A549 (cell line): ENCODE data around the gene RBM26. TPM values are rescaled to one million over a fixed set of nuclear protein-coding genes. Genes with fewer than 3 reads are reported as not detected.

Experiments used
- ATAC-seq, 2 experiments: fragments of 200-7000 bp in 1 of 2; fragments of >200 bp in 1 of 2; cut with Nextera tagmentation in 1 of 2; cut with Tn5 transposase in 1 of 2; 3 replicates each; pipeline versions ENCODE4 v1.8.0 to v1.9.1; 2018 to 2020; ENCODE audit warnings: mild to moderate bottlenecking in 1 of 2, moderate library complexity in 1 of 2
- CTCF ChIA-PET: fragments of 300-600 bp; sonication (Branson Sonifier 250); formaldehyde crosslinking; extraction: SDS; loops from one replicate; lab custom pipeline; 2021; ENCODE audit warnings: antibody characterized with exemption, inconsistent platforms; lab: Yijun Ruan, JAX
- POLR2A ChIA-PET: fragments of 350-600 bp; formaldehyde crosslinking; extraction: SDS; loops from one replicate; lab custom pipeline; 2021; ENCODE audit warnings: antibody characterized with exemption, inconsistent platforms; lab: Yijun Ruan, JAX
- DNase-seq, 2 experiments: peaks; one replicate each; pipeline versions ENCODE4 v3.0.0 to v3.0.0-alpha.2; 2011 to 2016; ENCODE audit warnings: low read depth in 1 of 2, low spot score in 1 of 2
- FAIRE-seq: peaks from 2 replicates; lab custom pipeline; 2011; peaks lifted over from hg19 to GRCh38; lab: Jason Lieb, UNC
- H3K27ac ChIP-seq, 2 experiments: fragments of >200 bp; sonication (Bioruptor Twin); formaldehyde crosslinking; 3 replicates each; pipeline ENCODE4 v1.5.1; 2016 to 2017
- H3K4me1 ChIP-seq: fragments of >200 bp; sonication (Bioruptor Twin); formaldehyde crosslinking; 3 replicates; pipeline ENCODE4 v1.6.1; 2016
- H3K4me2 ChIP-seq: fragments of >200 bp; sonication (Bioruptor Twin); formaldehyde crosslinking; 3 replicates; pipeline ENCODE4 v1.6.1; 2016
- H3K4me3 ChIP-seq: fragments of >200 bp; sonication (Bioruptor Twin); formaldehyde crosslinking; 3 replicates; pipeline ENCODE4 v1.5.1; 2016
- H3K9me3 ChIP-seq: fragments of >200 bp; sonication (Bioruptor Twin); formaldehyde crosslinking; 3 replicates; pipeline ENCODE4 v1.6.1; 2016
- CBX8 ChIP-seq: fragments of 200-600 bp; sonication (generic); IDR thresholded peaks from 2 replicates; pipeline ENCODE4 v1.6.1; 2016
- CHD2 ChIP-seq: fragments of 150-350 bp; IDR thresholded peaks from 2 replicates; pipeline ENCODE4 v1.6.1; 2014; ENCODE audit warnings: low read length; ENCODE audit not compliant: partially characterized antibody
- EP300 ChIP-seq, 2 experiments: fragments of >200 bp; sonication (Bioruptor Twin); formaldehyde crosslinking; IDR thresholded peaks; 2 replicates in 1 of 2; 3 replicates in 1 of 2; pipeline ENCODE4 v1.6.1; 2016 to 2017
- ESRRA ChIP-seq: fragments of 150-350 bp; IDR thresholded peaks from 2 replicates; pipeline ENCODE4 v1.6.1; 2014; ENCODE audit warnings: mild to moderate bottlenecking, low read length, borderline replicate concordance
- HDAC2 ChIP-seq: fragments of 200-600 bp; sonication (generic); IDR thresholded peaks from 2 replicates; pipeline ENCODE4 v1.6.1; 2016
- HEYL ChIP-seq: fragments of 250-450 bp; sonication (Bioruptor Pico); IDR thresholded peaks from 2 replicates; pipeline ENCODE4 v1.8.0; 2021; ENCODE audit warnings: mild to moderate bottlenecking, moderate library complexity
- HOXA7 ChIP-seq: fragments of 250-450 bp; sonication (Bioruptor Pico); IDR thresholded peaks from 2 replicates; pipeline ENCODE4 v1.5.0; 2020; ENCODE audit warnings: mild to moderate bottlenecking, moderate library complexity
- HOXB5 ChIP-seq: fragments of 250-450 bp; sonication (Bioruptor Pico); IDR thresholded peaks from 2 replicates; pipeline ENCODE4 v1.5.0; 2020; ENCODE audit warnings: mild to moderate bottlenecking, moderate library complexity
- JUN ChIP-seq, 2 experiments: fragments of >200 bp; sonication (Bioruptor Twin); formaldehyde crosslinking; IDR thresholded peaks; 2 replicates in 1 of 2; 3 replicates in 1 of 2; pipeline ENCODE4 v1.6.1; 2016 to 2017
- JUNB ChIP-seq: fragments of >200 bp; sonication (Bioruptor Twin); formaldehyde crosslinking; IDR thresholded peaks from 2 replicates; pipeline ENCODE4 v1.6.1; 2016
- KDM1A ChIP-seq: fragments of 200-600 bp; sonication (generic); IDR thresholded peaks from 2 replicates; pipeline ENCODE4 v1.6.1; 2016; ENCODE audit warnings: low read depth, mild to moderate bottlenecking
- KDM5A ChIP-seq: fragments of 200-600 bp; sonication (generic); IDR thresholded peaks from 2 replicates; pipeline ENCODE4 v1.6.1; 2016; ENCODE audit warnings: antibody characterized with exemption, mild to moderate bottlenecking
- MAFK ChIP-seq: fragments of 450-650 bp; IDR thresholded peaks from 2 replicates; pipeline ENCODE4 v1.6.1; 2014; ENCODE audit not compliant: partially characterized antibody
- MYC ChIP-seq: IDR thresholded peaks from 2 replicates; pipeline ENCODE4 v1.6.1; 2012; ENCODE audit warnings: mild to moderate bottlenecking, inconsistent platforms, low read length, improper control_type of control experiment, borderline replicate concordance
- NR3C1 ChIP-seq: fragments of >200 bp; sonication (Bioruptor Twin); formaldehyde crosslinking; IDR thresholded peaks from 3 replicates; pipeline ENCODE4 v1.6.1; 2017
- PHF8 ChIP-seq: fragments of 200-600 bp; sonication (generic); IDR thresholded peaks from 2 replicates; pipeline ENCODE4 v1.6.1; 2016; ENCODE audit warnings: low read depth, mild to moderate bottlenecking, antibody characterized with exemption, moderate library complexity, borderline replicate concordance
- POLR2AphosphoS2 ChIP-seq: conservative IDR thresholded peaks from 2 replicates; pipeline ENCODE4 v1.6.1; 2012; ENCODE audit warnings: low read length, improper control_type of control experiment, inconsistent platforms
- RAD21 ChIP-seq, 2 experiments: fragments of >200 bp in 1 of 2; sonication (Bioruptor Twin) in 1 of 2; formaldehyde crosslinking in 1 of 2; IDR thresholded peaks in 1 of 2; conservative IDR thresholded peaks in 1 of 2; 2 replicates in 1 of 2; 3 replicates in 1 of 2; pipeline ENCODE4 v1.6.1; 2012 to 2018; ENCODE audit warnings: inconsistent platforms in 1 of 2
- RARB ChIP-seq: fragments of 250-450 bp; sonication (Bioruptor Pico); IDR thresholded peaks from 2 replicates; pipeline ENCODE4 v1.8.0; 2021; ENCODE audit warnings: mild to moderate bottlenecking, moderate library complexity
- RNF2 ChIP-seq: fragments of 200-600 bp; sonication (generic); IDR thresholded peaks from 2 replicates; pipeline ENCODE4 v1.6.1; 2016; ENCODE audit warnings: low read depth, mild to moderate bottlenecking, antibody characterized with exemption, moderate library complexity, borderline replicate concordance
- SREBF2 ChIP-seq: fragments of 450-650 bp; IDR thresholded peaks from 2 replicates; pipeline ENCODE4 v1.6.1; 2014; ENCODE audit warnings: mild to moderate bottlenecking, moderate library complexity
- ZNF302 ChIP-seq: fragments of 250-450 bp; sonication (Bioruptor Pico); IDR thresholded peaks from 2 replicates; pipeline ENCODE4 v1.9.0; 2021; ENCODE audit warnings: inconsistent platforms, mild to moderate bottlenecking, moderate library complexity
- WGBS: methylation state at CpG from one replicate; pipeline ENCODE4 v1.1.6; 2017; ENCODE audit errors: missing lambda C conversion rate; 5-methylcytosine and 5-hydroxymethylcytosine counted together
- polyA minus RNA-seq: library from RNA; depleted of rRNA, polyadenylated mRNA; stranded (reverse); fragments of >200 nt; gene quantifications from 2 replicates; pipeline ENCODE4 v1.2.3, GENCODE V29; 2011; rRNA and poly(A)+ RNA removed
- polyA plus RNA-seq, 4 experiments: library from polyadenylated mRNA; depleted of rRNA in 3 of 4; stranded (reverse); fragments of >200 nt; fragmentation: RNase III in 1 of 4; extraction: RNeasy Plus Mini Kit Qiagen cat#74134 plus additional on column Dnase treatment in 1 of 4; gene quantifications; 2 replicates in 3 of 4; 3 replicates in 1 of 4; pipeline ENCODE4 v1.2.3, GENCODE V29; 2011 to 2017
- TF ChIP-seq, protein P1 (sequence below): fragments of 200-600 bp; sonication (generic); IDR thresholded peaks from 2 replicates; pipeline ENCODE4 v1.6.1; 2016; ENCODE audit warnings: antibody characterized with exemption, mild to moderate bottlenecking, moderate library complexity
- TF ChIP-seq, protein P2 (sequence below): fragments of 150-350 bp; IDR thresholded peaks from 2 replicates; pipeline ENCODE4 v1.6.1; 2014; ENCODE audit warnings: low read depth, mild to moderate bottlenecking, low read length
- TF ChIP-seq, protein P3 (sequence below): fragments of >200 bp; sonication (Bioruptor Twin); formaldehyde crosslinking; IDR thresholded peaks from 3 replicates; pipeline ENCODE4 v1.6.1; 2016
- TF ChIP-seq, protein P4 (sequence below): fragments of >200 bp; sonication (Bioruptor Twin); formaldehyde crosslinking; IDR thresholded peaks from 2 replicates; pipeline ENCODE4 v1.6.1; 2016
- TF ChIP-seq, protein P5 (sequence below): IDR thresholded peaks from 2 replicates; pipeline ENCODE4 v1.6.1; 2012
- TF ChIP-seq, protein P6 (sequence below): IDR thresholded peaks from 2 replicates; pipeline ENCODE4 v1.6.1; 2012

The RBM26 gene, protein sequence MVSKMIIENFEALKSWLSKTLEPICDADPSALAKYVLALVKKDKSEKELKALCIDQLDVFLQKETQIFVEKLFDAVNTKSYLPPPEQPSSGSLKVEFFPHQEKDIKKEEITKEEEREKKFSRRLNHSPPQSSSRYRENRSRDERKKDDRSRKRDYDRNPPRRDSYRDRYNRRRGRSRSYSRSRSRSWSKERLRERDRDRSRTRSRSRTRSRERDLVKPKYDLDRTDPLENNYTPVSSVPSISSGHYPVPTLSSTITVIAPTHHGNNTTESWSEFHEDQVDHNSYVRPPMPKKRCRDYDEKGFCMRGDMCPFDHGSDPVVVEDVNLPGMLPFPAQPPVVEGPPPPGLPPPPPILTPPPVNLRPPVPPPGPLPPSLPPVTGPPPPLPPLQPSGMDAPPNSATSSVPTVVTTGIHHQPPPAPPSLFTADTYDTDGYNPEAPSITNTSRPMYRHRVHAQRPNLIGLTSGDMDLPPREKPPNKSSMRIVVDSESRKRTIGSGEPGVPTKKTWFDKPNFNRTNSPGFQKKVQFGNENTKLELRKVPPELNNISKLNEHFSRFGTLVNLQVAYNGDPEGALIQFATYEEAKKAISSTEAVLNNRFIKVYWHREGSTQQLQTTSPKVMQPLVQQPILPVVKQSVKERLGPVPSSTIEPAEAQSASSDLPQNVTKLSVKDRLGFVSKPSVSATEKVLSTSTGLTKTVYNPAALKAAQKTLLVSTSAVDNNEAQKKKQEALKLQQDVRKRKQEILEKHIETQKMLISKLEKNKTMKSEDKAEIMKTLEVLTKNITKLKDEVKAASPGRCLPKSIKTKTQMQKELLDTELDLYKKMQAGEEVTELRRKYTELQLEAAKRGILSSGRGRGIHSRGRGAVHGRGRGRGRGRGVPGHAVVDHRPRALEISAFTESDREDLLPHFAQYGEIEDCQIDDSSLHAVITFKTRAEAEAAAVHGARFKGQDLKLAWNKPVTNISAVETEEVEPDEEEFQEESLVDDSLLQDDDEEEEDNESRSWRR
- polyA plus RNA-seq (2011; rRNA removed) (25.3 and 29.5 TPM in 2 replicates), polyA plus RNA-seq (2017; fragmentation: RNase III; extraction: RNeasy Plus Mini Kit Qiagen cat#74134 plus additional on column Dnase treatment) (27.7 to 29.7 TPM (median 29.4 TPM) in 3 replicates), polyA minus RNA-seq (12.3 and 14.5 TPM in 2 replicates)
- polyA plus RNA-seq (2012; cell fraction: cytosol; rRNA removed) = 6.4 TPM in 2 replicates
- polyA plus RNA-seq (2012; cell fraction: nucleus; rRNA removed) = 10.4 and 16.9 TPM in 2 replicates

DNA sequence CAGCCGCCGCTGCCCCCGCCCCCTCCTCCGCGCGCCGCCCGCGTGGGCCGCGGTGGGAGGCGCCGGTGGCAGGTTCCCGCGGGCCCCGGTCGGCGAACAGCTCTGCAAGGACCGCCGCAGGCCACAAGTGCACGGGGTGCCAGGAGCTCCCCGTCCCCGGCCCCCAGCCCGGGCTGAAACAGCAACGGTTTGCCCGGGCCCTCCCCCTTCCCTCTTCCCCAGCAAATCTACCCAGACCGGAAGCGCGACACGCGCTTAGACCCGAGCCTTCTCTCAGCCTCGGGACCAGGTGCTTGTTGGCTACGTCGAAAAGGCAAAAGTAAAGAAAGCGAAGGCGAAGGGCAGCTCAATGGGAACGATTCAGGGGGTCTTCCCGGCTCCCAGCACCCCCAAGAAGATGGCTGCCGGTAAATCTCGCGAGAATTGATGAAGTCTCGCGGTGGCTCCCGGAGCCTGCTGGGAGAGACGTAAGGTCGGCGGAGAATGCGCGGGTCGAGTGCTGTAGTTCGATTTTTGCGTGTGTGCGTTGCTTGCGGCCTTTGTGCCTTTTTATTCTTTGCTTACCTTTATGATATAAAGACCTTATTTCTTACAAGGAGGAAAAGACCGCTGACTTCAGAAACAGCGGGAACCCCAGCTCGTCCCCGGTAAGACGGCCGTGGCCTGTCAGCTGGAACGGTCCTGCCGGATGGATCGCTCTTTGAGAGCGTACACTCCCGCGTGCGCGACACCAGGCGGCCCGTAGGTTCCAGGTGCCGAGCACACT is at the start of gene RBM26:
TSS of gene RBM26 (minus strand) at position 425 of the 766 bp plus-strand sequence. CDS start 481 bp downstream, outside the sequence.
- ATAC-seq = peak; percentile 88 to 93
- CTCF ChIA-PET = interaction anchor here (1.7 kb wide), 1 partner anchor 18 kb away, joined by 3 read pairs; no protein-coding TSS in a partner anchor
- TF ChIP-seq MYC = peak; percentile 56; the same call in 1 of the 2 replicates
- TF ChIP-seq JUN (IDR thresholded peaks at IDR 0.05) = peak; percentile 35 to 57; a peak in 4 of 5 replicates
- TF ChIP-seq, protein P1, sequence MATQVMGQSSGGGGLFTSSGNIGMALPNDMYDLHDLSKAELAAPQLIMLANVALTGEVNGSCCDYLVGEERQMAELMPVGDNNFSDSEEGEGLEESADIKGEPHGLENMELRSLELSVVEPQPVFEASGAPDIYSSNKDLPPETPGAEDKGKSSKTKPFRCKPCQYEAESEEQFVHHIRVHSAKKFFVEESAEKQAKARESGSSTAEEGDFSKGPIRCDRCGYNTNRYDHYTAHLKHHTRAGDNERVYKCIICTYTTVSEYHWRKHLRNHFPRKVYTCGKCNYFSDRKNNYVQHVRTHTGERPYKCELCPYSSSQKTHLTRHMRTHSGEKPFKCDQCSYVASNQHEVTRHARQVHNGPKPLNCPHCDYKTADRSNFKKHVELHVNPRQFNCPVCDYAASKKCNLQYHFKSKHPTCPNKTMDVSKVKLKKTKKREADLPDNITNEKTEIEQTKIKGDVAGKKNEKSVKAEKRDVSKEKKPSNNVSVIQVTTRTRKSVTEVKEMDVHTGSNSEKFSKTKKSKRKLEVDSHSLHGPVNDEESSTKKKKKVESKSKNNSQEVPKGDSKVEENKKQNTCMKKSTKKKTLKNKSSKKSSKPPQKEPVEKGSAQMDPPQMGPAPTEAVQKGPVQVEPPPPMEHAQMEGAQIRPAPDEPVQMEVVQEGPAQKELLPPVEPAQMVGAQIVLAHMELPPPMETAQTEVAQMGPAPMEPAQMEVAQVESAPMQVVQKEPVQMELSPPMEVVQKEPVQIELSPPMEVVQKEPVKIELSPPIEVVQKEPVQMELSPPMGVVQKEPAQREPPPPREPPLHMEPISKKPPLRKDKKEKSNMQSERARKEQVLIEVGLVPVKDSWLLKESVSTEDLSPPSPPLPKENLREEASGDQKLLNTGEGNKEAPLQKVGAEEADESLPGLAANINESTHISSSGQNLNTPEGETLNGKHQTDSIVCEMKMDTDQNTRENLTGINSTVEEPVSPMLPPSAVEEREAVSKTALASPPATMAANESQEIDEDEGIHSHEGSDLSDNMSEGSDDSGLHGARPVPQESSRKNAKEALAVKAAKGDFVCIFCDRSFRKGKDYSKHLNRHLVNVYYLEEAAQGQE = peak; percentile 85
- no peak for TF ChIP-seq SREBF2
- TF ChIP-seq, protein P2, sequence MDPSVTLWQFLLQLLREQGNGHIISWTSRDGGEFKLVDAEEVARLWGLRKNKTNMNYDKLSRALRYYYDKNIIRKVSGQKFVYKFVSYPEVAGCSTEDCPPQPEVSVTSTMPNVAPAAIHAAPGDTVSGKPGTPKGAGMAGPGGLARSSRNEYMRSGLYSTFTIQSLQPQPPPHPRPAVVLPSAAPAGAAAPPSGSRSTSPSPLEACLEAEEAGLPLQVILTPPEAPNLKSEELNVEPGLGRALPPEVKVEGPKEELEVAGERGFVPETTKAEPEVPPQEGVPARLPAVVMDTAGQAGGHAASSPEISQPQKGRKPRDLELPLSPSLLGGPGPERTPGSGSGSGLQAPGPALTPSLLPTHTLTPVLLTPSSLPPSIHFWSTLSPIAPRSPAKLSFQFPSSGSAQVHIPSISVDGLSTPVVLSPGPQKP = no peak
- no peak for TF ChIP-seq RARB
- no peak for TF ChIP-seq NR3C1
- no peak for TF ChIP-seq MAFK
- TF ChIP-seq CHD2 = peak; percentile 92
- no peak for TF ChIP-seq RAD21 (conservative IDR thresholded peaks at IDR 0.05 in 1 of 2, IDR thresholded peaks at IDR 0.05 in 1 of 2)
- no peak for TF ChIP-seq HEYL (CRISPR knock-in tag)
- TF ChIP-seq RNF2 = no peak
- TF ChIP-seq, protein P3, sequence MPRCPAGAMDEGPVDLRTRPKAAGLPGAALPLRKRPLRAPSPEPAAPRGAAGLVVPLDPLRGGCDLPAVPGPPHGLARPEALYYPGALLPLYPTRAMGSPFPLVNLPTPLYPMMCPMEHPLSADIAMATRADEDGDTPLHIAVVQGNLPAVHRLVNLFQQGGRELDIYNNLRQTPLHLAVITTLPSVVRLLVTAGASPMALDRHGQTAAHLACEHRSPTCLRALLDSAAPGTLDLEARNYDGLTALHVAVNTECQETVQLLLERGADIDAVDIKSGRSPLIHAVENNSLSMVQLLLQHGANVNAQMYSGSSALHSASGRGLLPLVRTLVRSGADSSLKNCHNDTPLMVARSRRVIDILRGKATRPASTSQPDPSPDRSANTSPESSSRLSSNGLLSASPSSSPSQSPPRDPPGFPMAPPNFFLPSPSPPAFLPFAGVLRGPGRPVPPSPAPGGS = peak; percentile 47; the same call in 1 of the 3 replicates
- TF ChIP-seq, protein P4, sequence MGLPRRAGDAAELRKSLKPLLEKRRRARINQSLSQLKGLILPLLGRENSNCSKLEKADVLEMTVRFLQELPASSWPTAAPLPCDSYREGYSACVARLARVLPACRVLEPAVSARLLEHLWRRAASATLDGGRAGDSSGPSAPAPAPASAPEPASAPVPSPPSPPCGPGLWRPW = no peak
- no peak for TF ChIP-seq KDM5A
- TF ChIP-seq ZNF302 (CRISPR knock-in tag) = no peak
- no peak for TF ChIP-seq EP300 (IDR thresholded peaks at IDR 0.05)
- no peak for TF ChIP-seq HOXA7 (CRISPR knock-in tag)
- no peak for TF ChIP-seq POLR2AphosphoS2
- TF ChIP-seq KDM1A = no peak
- TF ChIP-seq, protein P5, sequence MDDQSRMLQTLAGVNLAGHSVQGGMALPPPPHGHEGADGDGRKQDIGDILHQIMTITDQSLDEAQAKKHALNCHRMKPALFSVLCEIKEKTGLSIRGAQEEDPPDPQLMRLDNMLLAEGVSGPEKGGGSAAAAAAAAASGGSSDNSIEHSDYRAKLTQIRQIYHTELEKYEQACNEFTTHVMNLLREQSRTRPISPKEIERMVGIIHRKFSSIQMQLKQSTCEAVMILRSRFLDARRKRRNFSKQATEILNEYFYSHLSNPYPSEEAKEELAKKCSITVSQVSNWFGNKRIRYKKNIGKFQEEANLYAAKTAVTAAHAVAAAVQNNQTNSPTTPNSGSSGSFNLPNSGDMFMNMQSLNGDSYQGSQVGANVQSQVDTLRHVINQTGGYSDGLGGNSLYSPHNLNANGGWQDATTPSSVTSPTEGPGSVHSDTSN = no peak
- no peak for TF ChIP-seq JUNB
- TF ChIP-seq HOXB5 = 0 out of 2 replicates have a peak, but pooled peaks have one; percentile 43
- TF ChIP-seq ESRRA = no peak
- TF ChIP-seq, protein P6, sequence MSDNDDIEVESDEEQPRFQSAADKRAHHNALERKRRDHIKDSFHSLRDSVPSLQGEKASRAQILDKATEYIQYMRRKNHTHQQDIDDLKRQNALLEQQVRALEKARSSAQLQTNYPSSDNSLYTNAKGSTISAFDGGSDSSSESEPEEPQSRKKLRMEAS = peak; percentile 91
- TF ChIP-seq HDAC2 = no peak
- peak; percentile 4; the same call in 1 of the 2 replicates for TF ChIP-seq PHF8
- TF ChIP-seq CBX8 = no peak

More for the DNA sequence above, at the start of gene RBM26:
- WGBS = 0% methylated on average over 34 of the region's 72 CpGs
- H3K4me2 ChIP-seq = peak within 1 kb of the TSS; percentile 96
- H3K4me3 ChIP-seq = peak within 1 kb of the TSS; percentile 82
- FAIRE-seq (no peak), DNase-seq (peak; percentile 80 to 92)
- peak within 1 kb of the TSS; percentile 94 to 100 for H3K27ac ChIP-seq
- POLR2A ChIA-PET = interaction anchor here (0.6 to 0.7 kb wide), 2 partner anchors 143 to 345 kb away, joined by 6 to 12 read pairs; no protein-coding TSS in a partner anchor
- H3K9me3 ChIP-seq = no peaks in the 10 kb centered on the region
- peaks cover 40% of the 10 kb centered on the region for H3K4me1 ChIP-seq
